K562 (cell line): Measurements from ENCODE around the gene SLX9. TPM values are rescaled to one million over a fixed set of nuclear protein-coding genes. Genes with fewer than 3 reads are reported as not detected.

Source experiments
- CEBPB ChIP-seq: fragments of 450-650 bp; IDR thresholded peaks from 2 replicates; pipeline ENCODE4 v1.6.1; 2016; ENCODE audit warnings: missing genetic modification characterization, missing compliant biosample characterization
- CUX1 ChIP-seq: fragments of 200-800 bp; sonication (Bioruptor generic); IDR thresholded peaks from 2 replicates; pipeline ENCODE4 v1.6.1; 2016; ENCODE audit warnings: missing genetic modification characterization, missing compliant biosample characterization
- DPF2 ChIP-seq: fragments of 450-650 bp; IDR thresholded peaks from 2 replicates; pipeline ENCODE4 v1.6.1; 2016
- RNF219 ChIP-seq: fragments of 250-450 bp; sonication (Bioruptor Pico); IDR thresholded peaks from 2 replicates; pipeline ENCODE4 v1.5.0; 2022; ENCODE audit warnings: mild to moderate bottlenecking
- THRA ChIP-seq: fragments of 450-650 bp; IDR thresholded peaks from 2 replicates; pipeline ENCODE4 v1.6.1; 2017; ENCODE audit warnings: mild to moderate bottlenecking, moderate library complexity
- polyA plus RNA-seq, 8 experiments: library from polyadenylated mRNA; depleted of rRNA in 4 of 8; stranded (reverse) in 5 of 8; unstranded in 3 of 8; fragments of >200 nt; fragmentation: Nextera tagmentation in 2 of 8; fragmentation: Illumina TruSeq in 1 of 8; extraction: Ambion mirVana in 2 of 8; extraction: Trizol in 1 of 8; gene quantifications; 2 replicates each; pipeline versions ENCODE4 v1.2.1 to v1.2.3, GENCODE V29; 2011 to 2014; ENCODE audit warnings: inconsistent platforms in 1 of 8, missing spikeins in 1 of 8
- total RNA-seq, 7 experiments: library from RNA; depleted of rRNA in 6 of 7; stranded (reverse); fragments of >200 nt in 6 of 7; fragmentation: Illumina TruSeq in 2 of 7; extraction: Trizol in 2 of 7; gene quantifications; 2 replicates each; pipeline versions ENCODE4 v1.2.1 to v1.2.3, GENCODE V29; 2011 to 2021; ENCODE audit warnings: low replicate concordance in 1 of 7

Gene SLX9
- total and polyA plus RNA-seq, 9 of the 15 experiments (the other 6 are each of a cell fraction or from before 2014, with no cell fraction given) = 1.2 to 75.5 (median 16.5) TPM

DNA sequence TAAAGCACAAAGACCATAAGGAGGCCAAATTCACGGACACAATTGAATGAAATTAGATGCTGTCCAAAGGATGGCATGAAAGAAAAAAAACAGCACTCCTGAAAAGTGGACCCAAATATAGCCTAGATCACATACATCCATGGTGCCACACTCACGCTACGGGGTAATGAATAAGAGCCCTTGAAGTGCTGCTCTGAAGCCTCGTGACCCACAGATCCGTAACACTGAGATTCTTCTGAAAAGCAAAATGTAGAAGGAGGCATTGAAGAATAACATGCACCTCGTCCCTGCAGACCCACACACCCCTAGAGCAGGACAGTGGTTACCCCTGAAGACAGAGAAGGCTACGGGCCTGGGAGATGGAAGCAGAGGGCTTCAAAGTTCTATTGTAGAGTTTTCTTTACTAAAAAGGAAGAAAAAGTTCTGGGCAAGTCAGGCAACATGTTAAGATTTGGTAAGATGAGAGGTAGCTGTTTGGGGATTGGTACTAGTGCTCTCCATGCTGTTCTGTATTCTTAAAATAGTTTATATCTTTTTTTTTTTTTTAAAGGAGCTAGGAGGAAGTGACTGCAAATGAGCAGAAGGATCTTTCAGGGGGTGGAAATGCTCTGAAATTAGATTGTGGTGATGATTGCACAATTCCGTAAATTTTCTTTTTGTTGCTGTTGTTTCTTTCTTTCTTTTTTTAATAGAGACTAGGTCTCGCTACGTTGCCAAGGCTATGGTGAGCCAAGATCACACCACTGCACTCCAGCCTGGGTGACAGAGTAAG, 15.0 kb upstream of the SLX9 start (continued):
- TF ChIP-seq CUX1 (CRISPR knock-in tag) = no peak
- no peak for TF ChIP-seq DPF2
- TF ChIP-seq RNF219 (CRISPR knock-in tag) = no peak
- TF ChIP-seq CEBPB (tag) = peak; percentile 78
- no peak for TF ChIP-seq THRA
- TF ChIP-seq, all 486 proteins: peak for 2
